ENCODE results near the gene RAB5IF.
A peak's percentile ranks its signal among the peaks of the same experiment; 100 is the strongest.

The RAB5IF gene

DNA sequence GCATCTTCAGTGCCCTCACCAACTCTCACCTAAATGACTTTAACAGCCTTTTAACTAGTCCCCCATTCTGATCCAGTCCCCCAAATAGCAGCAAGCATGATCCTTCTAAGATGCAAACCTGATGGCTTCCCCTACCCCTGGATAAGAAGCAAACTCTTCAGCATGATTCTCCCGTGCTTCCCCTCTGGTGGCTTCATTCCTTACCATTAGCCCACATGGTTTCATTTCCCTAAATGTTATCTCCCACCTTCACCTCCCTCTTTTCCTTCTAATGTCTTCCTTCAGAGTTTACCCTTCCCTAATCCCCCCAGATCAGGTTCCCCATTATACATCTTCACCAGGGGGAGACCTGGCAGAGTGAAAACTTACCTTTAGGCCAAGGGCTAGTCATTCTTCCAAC lies 4.0 kb upstream of the RAB5IF start:
- Histone ChIP-seq H3K79me1 (ENCODE audit: low read length) (peaks cover 9% of the 10 kb centered on the region), H3K9ac (ENCODE audit: low read length) (no peak overlapping the region), H3K79me2 (ENCODE audit: control insufficient read depth, insufficient read depth, low read length, poor library complexity) (peaks cover 9% of the 10 kb centered on the region), H3K4me2 (ENCODE audit: low read length) (no peak overlapping the region), H3K4me3 (ENCODE audit: low read depth, low read length) (no peak overlapping the region), H3K23ac (ENCODE audit: low read length) (no peak overlapping the region), H2AFZ (ENCODE audit: insufficient read depth, low read length, poor library complexity) (no peak overlapping the region), H2BK5ac (ENCODE audit: low read depth, low read length, poor library complexity) (no peak overlapping the region), H3K27me3 (ENCODE audit: insufficient read depth, low read length) (no peaks in the 10 kb centered on the region), H4K12ac (ENCODE audit: low read depth, low read length) (no peak overlapping the region), H2BK12ac (ENCODE audit: low read length) (no peak overlapping the region), H3K4me1 (ENCODE audit: control insufficient read depth in 1 of 2, insufficient read depth in 2 of 2, low read length in 2 of 2) (peaks cover 4 to 8% of the 10 kb centered on the region in 2 experiments), H3K4ac (ENCODE audit: low read depth, low read length) (no peak overlapping the region), H3K18ac (ENCODE audit: low read length) (no peak overlapping the region), H2AK5ac (ENCODE audit: low read length) (no peak overlapping the region), H3K36me3 (ENCODE audit: control insufficient read depth in 1 of 2, insufficient read depth in 2 of 2, low read length in 2 of 2) (no peaks in the 10 kb centered on the region), H3K9me3 (ENCODE audit: insufficient read depth, low read depth, low read length) (no peaks in the 10 kb centered on the region), H2BK120ac (ENCODE audit: insufficient read depth, low read length, poor library complexity) (no peak overlapping the region), H4K8ac (ENCODE audit: low read depth, low read length) (no peak overlapping the region), H4K91ac (ENCODE audit: low read depth, low read length) (no peak overlapping the region), H3K27ac (ENCODE audit: low read depth, low read length) (no peak overlapping the region), H3K14ac (ENCODE audit: low read length) (no peak overlapping the region)
- no CpG with 5 or more reads among the region's 1 CpG for WGBS (ENCODE audit: extremely low coverage, insufficient coverage, insufficient read length)
- no peak for DNase-seq

DNA sequence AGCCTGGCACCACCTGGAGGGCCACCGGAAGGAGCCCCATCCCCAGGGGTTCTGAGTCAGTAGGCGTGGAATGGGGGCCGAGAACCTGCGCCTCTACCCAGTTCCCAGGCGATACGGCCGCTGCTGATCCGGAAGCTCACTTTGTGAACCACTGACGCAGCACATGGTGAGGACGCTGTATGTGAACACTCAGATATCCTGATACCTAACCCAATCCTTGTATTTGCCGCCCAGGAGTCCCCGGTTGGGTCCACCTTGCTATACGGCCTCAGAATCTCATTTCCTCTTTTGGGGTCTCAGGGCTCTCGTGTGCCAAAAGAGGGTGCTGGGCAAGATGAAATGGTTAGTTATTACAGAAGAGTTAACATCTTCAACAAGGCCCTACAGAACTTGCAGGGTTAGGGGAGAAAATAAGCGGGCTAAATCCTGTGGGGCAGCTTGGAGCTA lies 604 bp upstream of the RAB5IF start:
- Histone ChIP-seq H3K4me2 (ENCODE audit: low read length) (peak overlapping the region; percentile 55), H3K18ac (ENCODE audit: low read length) (no peak overlapping the region), H3K36me3 (ENCODE audit: control insufficient read depth in 1 of 2, insufficient read depth in 2 of 2, low read length in 2 of 2) (peaks cover 17 to 21% of the 10 kb centered on the region in 2 experiments), H3K79me1 (ENCODE audit: low read length) (peaks cover 11% of the 10 kb centered on the region), H3K9me3 (ENCODE audit: insufficient read depth, low read depth, low read length) (peaks cover 2% of the 10 kb centered on the region), H3K4ac (ENCODE audit: low read depth, low read length) (peak overlapping the region; percentile 31), H4K8ac (ENCODE audit: low read depth, low read length) (peak overlapping the region; percentile 93), H4K12ac (ENCODE audit: low read depth, low read length) (peak overlapping the region; percentile 86), H2BK120ac (ENCODE audit: insufficient read depth, low read length, poor library complexity) (peak overlapping the region; percentile 3), H3K23ac (ENCODE audit: low read length) (no peak overlapping the region), H2BK5ac (ENCODE audit: low read depth, low read length, poor library complexity) (no peak overlapping the region), H2AFZ (ENCODE audit: insufficient read depth, low read length, poor library complexity) (peak overlapping the region; percentile 54), H3K14ac (ENCODE audit: low read length) (peak overlapping the region; percentile 55), H2BK12ac (ENCODE audit: low read length) (peak overlapping the region; percentile 15), H2AK5ac (ENCODE audit: low read length) (peak overlapping the region; percentile 7), H3K79me2 (ENCODE audit: control insufficient read depth, insufficient read depth, low read length, poor library complexity) (peaks cover 13% of the 10 kb centered on the region), H4K91ac (ENCODE audit: low read depth, low read length) (peak overlapping the region; percentile 64), H3K27me3 (ENCODE audit: insufficient read depth, low read length) (no peaks in the 10 kb centered on the region), H3K9ac (ENCODE audit: low read length) (peak overlapping the region; percentile 16), H3K4me3 (ENCODE audit: low read depth, low read length) (no peak overlapping the region), H3K27ac (ENCODE audit: low read depth, low read length) (no peak overlapping the region), H3K4me1 (ENCODE audit: control insufficient read depth in 1 of 2, insufficient read depth in 2 of 2, low read length in 2 of 2) (peaks cover 7 to 11% of the 10 kb centered on the region in 2 experiments)
- no peak for DNase-seq
- WGBS (ENCODE audit: extremely low coverage, insufficient coverage, insufficient read length): no CpG with 5 or more reads among the region's 15 CpGs

DNA sequence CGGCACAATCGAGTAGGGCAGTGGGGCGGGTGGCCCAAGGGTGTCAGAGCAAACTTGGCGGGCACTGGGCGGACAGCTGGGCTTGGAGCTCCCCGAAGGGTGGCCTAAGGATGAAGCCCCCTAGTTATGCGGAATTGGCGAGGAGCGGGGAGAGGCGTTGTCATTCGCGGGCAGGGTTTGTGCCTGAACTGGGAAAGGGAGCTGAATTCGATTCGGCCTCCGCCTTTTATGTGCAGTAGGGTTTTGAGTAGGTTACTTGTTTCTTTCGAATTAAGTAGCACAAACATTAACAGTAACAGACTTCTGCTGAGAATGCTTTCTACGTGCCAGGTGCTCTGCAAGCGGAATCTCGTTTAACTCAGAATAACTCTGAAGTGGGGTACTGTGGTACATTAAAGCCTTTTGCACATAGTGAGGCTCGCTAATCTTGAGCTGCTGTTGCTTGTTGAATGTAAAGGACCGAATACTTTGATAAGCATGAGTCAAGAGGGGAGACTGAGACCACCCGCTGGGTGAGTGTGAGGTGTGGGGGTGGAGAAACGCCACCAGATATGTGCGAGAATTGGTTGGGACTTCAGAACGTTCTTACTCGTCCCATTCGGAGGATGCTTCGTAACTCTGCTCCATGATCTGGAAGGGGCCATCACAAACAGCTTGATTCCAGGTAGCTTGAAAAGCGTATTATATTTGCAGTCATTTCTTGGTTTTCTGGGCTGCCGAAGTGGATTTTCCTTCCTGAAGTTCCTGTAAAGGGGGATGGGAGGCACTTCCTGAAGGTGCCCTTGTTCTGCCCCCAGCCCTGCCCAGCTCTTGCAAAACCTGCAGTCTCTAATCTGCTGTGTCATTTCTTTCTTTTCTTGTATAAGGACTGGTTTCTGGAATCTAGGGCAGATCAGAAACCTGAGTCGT lies 833 bp downstream of the RAB5IF start:
- no peak overlapping the region for H3K23ac ChIP-seq (ENCODE audit: low read length)
- peaks cover 27 to 31% of the 10 kb centered on the region in 2 experiments for H3K36me3 ChIP-seq (ENCODE audit: control insufficient read depth in 1 of 2, insufficient read depth in 2 of 2, low read length in 2 of 2)
- peak overlapping the region; percentile 92 for H4K8ac ChIP-seq (ENCODE audit: low read depth, low read length)
- H2BK5ac ChIP-seq (ENCODE audit: low read depth, low read length, poor library complexity): peak overlapping the region; percentile 67
- H3K9ac ChIP-seq (ENCODE audit: low read length): peak overlapping the region; percentile 95
- peak overlapping the region; percentile 91 for H2BK120ac ChIP-seq (ENCODE audit: insufficient read depth, low read length, poor library complexity)
- H3K9me3 ChIP-seq (ENCODE audit: insufficient read depth, low read depth, low read length): peaks cover 2% of the 10 kb centered on the region
- H4K12ac ChIP-seq (ENCODE audit: low read depth, low read length): peak overlapping the region; percentile 83
- peak in 1 of 2 donors; percentile 20 for DNase-seq
- peaks cover 11% of the 10 kb centered on the region for H3K79me1 ChIP-seq (ENCODE audit: low read length)
- no CpG with 5 or more reads among the region's 31 CpGs for WGBS (ENCODE audit: extremely low coverage, insufficient coverage, insufficient read length)
- H3K27ac ChIP-seq (ENCODE audit: low read depth, low read length): peak overlapping the region; percentile 37
- peaks cover 13% of the 10 kb centered on the region for H3K79me2 ChIP-seq (ENCODE audit: control insufficient read depth, insufficient read depth, low read length, poor library complexity)
- peaks cover 7 to 11% of the 10 kb centered on the region in 2 experiments for H3K4me1 ChIP-seq (ENCODE audit: control insufficient read depth in 1 of 2, insufficient read depth in 2 of 2, low read length in 2 of 2)
- peak overlapping the region; percentile 62 for H2AK5ac ChIP-seq (ENCODE audit: low read length)
- peak overlapping the region; percentile 77 for H4K91ac ChIP-seq (ENCODE audit: low read depth, low read length)
- no peaks in the 10 kb centered on the region for H3K27me3 ChIP-seq (ENCODE audit: insufficient read depth, low read length)
- H2BK12ac ChIP-seq (ENCODE audit: low read length): no peak overlapping the region
- H2AFZ ChIP-seq (ENCODE audit: insufficient read depth, low read length, poor library complexity): peak overlapping the region; percentile 84
- peak overlapping the region; percentile 93 for H3K14ac ChIP-seq (ENCODE audit: low read length)
- peak overlapping the region; percentile 64 for H3K4ac ChIP-seq (ENCODE audit: low read depth, low read length)
- H3K4me3 ChIP-seq (ENCODE audit: low read depth, low read length): peak overlapping the region; percentile 98
- H3K4me2 ChIP-seq (ENCODE audit: low read length): peak overlapping the region; percentile 76
- H3K18ac ChIP-seq (ENCODE audit: low read length): peak overlapping the region; percentile 85

DNA sequence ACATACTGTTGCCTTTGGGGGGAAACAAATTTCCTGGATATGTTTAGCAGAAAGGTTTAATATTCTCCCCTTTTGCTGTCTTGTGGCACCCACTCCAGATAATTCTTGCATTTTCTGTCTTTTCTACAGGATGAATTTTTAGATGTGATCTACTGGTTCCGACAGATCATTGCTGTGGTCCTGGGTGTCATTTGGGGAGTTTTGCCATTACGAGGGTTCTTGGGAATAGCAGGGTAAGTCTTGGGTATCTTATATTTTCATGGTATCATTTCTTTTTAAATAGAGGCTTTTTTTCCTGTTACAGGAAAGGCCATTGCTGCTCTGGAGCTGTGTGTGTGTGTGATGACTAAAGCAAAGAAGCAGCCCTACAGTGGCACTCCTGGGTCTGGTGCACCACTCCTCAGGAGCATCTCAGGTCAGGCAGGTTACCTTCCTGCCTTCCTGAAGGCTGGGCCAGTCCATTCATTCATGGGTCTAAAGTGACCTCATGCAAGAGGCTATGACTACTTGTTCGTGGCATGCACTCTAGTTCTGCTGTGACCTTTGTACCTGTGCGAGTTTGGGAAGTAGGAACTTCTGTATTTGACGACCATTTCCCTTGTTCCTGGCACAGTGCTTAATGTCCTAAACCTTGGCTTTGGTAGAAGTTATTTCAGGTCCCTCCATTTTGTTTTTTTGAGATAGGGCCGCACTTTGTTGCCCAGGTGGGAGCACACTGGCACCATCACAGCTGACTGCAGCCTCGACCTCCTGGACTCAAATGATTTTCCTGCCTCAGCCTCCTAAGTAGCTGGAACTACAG lies 2.2 kb downstream of the RAB5IF start:
- peaks cover 7 to 11% of the 10 kb centered on the region in 2 experiments for H3K4me1 ChIP-seq (ENCODE audit: control insufficient read depth in 1 of 2, insufficient read depth in 2 of 2, low read length in 2 of 2)
- H3K27me3 ChIP-seq (ENCODE audit: insufficient read depth, low read length): no peaks in the 10 kb centered on the region
- H3K9ac ChIP-seq (ENCODE audit: low read length): no peak overlapping the region
- peaks cover 11% of the 10 kb centered on the region for H3K79me1 ChIP-seq (ENCODE audit: low read length)
- peaks cover 2% of the 10 kb centered on the region for H3K9me3 ChIP-seq (ENCODE audit: insufficient read depth, low read depth, low read length)
- no peak overlapping the region for H3K4me2 ChIP-seq (ENCODE audit: low read length)
- H3K4me3 ChIP-seq (ENCODE audit: low read depth, low read length): no peak overlapping the region
- no peak overlapping the region for H3K18ac ChIP-seq (ENCODE audit: low read length)
- no peak overlapping the region for H3K14ac ChIP-seq (ENCODE audit: low read length)
- no peak overlapping the region for H3K23ac ChIP-seq (ENCODE audit: low read length)
- peaks cover 36 to 44% of the 10 kb centered on the region in 2 experiments for H3K36me3 ChIP-seq (ENCODE audit: control insufficient read depth in 1 of 2, insufficient read depth in 2 of 2, low read length in 2 of 2)
- H3K79me2 ChIP-seq (ENCODE audit: control insufficient read depth, insufficient read depth, low read length, poor library complexity): peaks cover 13% of the 10 kb centered on the region
- H4K8ac ChIP-seq (ENCODE audit: low read depth, low read length): no peak overlapping the region
- peak; percentile 85 to 86 for DNase-seq
- H4K91ac ChIP-seq (ENCODE audit: low read depth, low read length): no peak overlapping the region
- H4K12ac ChIP-seq (ENCODE audit: low read depth, low read length): no peak overlapping the region
- no CpG with 5 or more reads among the region's 7 CpGs for WGBS (ENCODE audit: extremely low coverage, insufficient coverage, insufficient read length)
- H2BK12ac ChIP-seq (ENCODE audit: low read length): no peak overlapping the region
- no peak overlapping the region for H2AK5ac ChIP-seq (ENCODE audit: low read length)
- no peak overlapping the region for H3K27ac ChIP-seq (ENCODE audit: low read depth, low read length)
- H2AFZ ChIP-seq (ENCODE audit: insufficient read depth, low read length, poor library complexity): no peak overlapping the region
- H2BK5ac ChIP-seq (ENCODE audit: low read depth, low read length, poor library complexity): no peak overlapping the region
- no peak overlapping the region for H3K4ac ChIP-seq (ENCODE audit: low read depth, low read length)
- H2BK120ac ChIP-seq (ENCODE audit: insufficient read depth, low read length, poor library complexity): no peak overlapping the region
